Measurements from ENCODE around the gene TMPRSS11E.
"Not testable (repeated sequence)": the region's sequence is repeated elsewhere in the genome, so short reads cannot be mapped to it uniquely, and the experiment has no call there.

Gene TMPRSS11E

GRCh38 chr4:68447201-68447600, at the start of gene TMPRSS11E:
Gene TMPRSS11E, plus strand, starts transcription at chr4:68447463. Its CDS starts 50 bp downstream, at chr4:68447513.
- no peak for DNase-seq

DNA sequence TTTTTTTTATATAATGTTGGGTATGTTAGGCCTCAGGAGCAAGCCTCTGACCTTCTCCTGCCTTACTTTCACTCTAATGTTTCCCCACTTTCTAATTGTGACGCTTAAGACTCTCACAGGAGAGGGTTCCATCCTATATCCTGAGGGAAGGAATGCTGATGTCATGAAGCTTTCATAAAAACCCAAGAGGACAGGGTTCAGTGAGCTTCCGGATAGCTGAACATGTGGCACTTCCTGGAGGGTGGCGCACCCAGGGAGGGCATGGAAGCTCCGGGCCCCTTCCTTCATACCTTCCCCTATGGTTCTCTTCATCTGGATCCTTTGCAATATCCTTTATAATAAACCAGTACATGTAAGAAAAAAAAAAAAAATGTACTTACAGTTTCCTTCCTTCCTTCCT, 48.0 kb upstream of the TMPRSS11E start:
- DNase-seq: no peak

- no peak for DNase-seq
These were observed 46.0 kb upstream of the TMPRSS11E start for GRCh38 chr4:68401231-68401630.

DNA sequence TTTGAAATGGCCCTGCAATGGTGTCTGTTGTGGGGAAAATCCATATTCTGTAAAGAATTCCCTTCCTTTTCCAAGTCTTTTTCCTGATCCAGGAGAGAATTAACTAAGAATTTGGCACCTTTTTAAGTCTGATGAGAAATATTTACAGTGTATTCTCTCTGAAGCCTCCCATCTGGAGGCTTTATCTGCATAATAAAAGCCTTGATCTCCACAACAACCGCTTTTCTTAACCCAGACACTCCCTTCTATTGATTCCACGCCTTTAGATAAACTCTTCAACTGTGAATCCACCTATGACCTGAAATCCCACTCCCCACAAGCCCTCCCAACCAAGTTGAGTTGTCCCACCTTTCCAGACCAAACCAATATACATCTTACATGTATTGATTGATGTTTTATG, 43.1 kb upstream of the TMPRSS11E start:
- DNase-seq: no peak

DNA sequence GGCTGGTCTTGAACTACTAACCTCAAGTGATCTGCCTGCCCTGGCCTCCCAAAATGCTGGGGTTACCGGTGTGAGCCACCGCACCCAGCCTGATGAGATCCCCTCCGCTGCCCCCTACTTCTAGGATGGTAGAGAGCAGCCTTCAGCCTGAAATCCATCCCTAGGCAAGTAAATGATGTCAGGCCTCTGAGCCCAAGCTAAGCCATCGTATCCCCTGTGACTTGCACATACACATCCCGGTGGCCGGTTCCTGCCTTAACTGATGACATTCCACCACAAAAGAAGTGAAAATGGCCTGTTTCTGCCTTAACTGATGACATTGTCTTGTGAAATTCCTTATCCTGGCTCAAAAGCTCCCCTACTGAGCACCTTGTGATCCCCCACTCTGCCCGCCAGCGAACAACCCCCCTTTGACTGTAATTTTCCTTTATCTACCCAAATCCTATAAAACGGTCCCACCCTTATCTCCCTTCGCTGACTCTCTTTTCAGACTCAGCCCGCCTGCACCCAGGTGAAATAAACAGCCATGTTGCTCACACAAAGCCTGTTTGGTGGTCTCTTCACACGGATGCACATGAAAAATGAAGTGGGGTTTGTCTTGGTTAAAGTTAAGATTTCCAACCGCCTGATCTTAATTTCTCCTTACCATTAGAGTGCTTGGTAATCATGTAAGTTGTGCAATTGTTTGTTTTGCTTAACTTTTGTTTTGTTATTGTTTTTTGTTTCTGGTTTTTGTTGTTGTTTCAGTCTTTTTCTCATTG, 41.4 kb upstream of the TMPRSS11E start:
- DNase-seq: not testable (repeated sequence)

GRCh38 chr4:68406479-68406859, 40.8 kb upstream of the TMPRSS11E start:
- DNase-seq: no peak

DNA sequence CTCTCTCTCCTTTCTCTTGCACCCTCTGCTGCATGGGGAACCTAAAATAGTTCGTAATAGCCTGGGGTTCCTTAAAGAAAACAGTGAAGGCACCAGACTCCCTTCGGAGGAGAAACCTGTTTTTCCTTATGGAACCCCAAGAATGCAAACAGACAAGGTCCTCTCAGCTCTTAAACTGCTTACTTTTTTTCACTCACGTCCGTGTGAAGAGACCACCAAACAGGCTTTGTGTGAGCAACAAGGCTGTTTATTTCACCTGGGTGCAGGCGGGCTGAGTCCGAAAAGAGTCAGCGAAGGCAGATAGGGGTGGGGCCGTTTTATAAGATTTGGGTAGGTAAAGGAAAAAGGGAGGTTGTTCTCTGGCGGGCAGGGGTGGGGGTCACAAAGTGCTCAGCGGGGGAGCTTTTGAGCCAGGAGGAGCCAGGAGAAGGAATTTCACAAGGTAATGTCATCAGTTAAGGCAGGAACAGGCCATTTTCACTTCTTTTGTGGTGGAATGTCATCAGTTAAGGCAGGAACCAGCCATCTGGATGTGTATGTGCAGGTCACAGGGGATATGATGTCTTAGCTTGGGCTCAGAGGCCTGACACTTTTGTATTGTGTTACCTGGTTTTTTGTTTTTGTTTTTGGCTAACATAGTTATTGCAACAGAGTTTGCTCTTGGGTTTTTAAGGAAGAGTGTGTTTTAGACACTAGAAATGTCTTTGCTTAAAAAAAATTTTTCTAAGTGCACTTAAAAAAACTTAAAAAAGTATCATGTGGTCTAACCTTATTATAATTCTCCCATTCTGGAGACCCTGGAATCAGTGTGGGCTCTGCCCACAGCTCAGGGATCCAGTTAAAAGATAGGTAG, 40.0 kb upstream of the TMPRSS11E start:
- not testable (repeated sequence) for DNase-seq

GRCh38 chr4:68407868-68408190, 39.4 kb upstream of the TMPRSS11E start:
- no peak for DNase-seq

- no peak for DNase-seq
These were observed 37.1 kb upstream of the TMPRSS11E start for GRCh38 chr4:68410149-68410548.

DNA sequence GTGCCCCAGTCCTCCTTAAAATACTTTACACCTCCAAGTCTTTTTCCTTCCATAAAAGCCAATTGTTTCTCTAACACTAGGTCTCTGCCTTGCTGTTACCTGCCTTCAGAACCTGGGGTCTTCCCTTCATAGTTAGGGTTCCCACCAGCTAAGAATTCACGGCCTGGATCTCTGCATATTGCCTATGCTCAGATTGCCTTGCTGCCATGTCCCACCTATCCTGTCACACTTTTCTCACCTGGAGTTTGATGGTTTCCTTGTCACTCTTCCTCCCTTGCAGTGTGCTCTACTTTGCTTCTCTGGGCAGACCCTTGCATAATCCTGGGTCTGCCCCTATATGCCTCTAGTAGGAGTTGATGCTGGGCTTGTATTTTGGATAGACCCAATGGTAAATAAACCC, 36.6 kb upstream of the TMPRSS11E start:
- no peak for DNase-seq

- DNase-seq: not testable (repeated sequence)
These were observed 35.2 kb upstream of the TMPRSS11E start for GRCh38 chr4:68412031-68412430.

DNA sequence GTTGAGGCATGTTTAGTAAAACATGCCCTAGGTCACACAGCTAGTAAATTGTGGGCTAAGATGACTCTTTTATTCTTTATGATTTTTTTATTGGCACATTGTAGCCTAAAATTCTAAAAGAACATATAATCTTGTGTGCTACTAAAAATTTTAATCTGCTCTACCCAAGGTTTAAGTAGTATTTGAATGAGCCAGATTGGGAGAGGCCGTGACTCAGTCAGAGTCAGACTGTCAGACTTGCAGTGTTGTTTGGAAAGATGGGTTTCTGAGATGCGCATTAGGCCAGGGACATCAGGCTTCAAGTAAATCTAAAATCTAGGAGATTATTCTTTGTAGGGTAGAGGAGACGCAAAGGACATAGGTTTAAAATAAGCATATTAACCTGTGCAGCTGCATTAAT, 30.7 kb upstream of the TMPRSS11E start:
- DNase-seq: no peak

DNA sequence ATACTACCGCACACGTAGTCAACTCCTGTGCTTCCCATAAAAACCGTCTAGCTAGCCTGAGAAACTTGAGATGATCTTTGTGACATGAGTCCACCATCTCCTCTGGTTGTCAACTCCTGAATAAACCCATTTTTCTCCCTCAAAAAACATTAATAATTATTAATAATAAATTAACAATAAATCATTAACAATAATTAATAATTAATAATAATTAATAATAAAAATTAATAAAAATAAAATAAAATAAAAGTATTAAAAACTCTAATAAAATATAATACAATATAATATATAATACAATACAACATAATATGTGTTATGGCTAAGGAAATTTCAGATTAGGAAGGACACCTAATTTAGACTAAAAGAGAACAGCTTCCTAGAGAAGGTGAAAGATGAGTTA, 20.7 kb upstream of the TMPRSS11E start:
- no peak for DNase-seq

- no peak for DNase-seq
These were observed 16.9 kb upstream of the TMPRSS11E start for GRCh38 chr4:68430337-68430736.

GRCh38 chr4:68432320-68432719, 14.9 kb upstream of the TMPRSS11E start:
- no peak for DNase-seq

- DNase-seq: no peak
These were observed 13.7 kb upstream of the TMPRSS11E start for GRCh38 chr4:68433582-68433981.

DNA sequence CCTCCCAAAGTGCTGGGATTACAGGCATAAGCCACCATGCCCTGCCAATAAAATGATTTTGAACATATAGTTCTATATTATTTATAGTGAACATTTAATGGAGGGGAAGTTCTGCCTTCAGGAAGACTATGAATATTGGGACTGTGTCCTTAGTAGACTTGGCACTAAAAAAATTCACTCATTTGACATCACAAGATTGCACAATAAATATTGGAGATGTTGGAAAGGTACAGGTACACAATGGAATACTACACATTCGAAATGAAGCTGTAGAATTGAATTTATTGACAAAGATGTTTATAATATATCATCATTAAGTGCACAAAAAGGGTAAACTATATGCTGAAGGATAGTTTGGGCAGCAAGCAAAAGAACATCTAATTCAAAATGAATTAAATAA, 13.0 kb upstream of the TMPRSS11E start:
- no peak for DNase-seq

DNA sequence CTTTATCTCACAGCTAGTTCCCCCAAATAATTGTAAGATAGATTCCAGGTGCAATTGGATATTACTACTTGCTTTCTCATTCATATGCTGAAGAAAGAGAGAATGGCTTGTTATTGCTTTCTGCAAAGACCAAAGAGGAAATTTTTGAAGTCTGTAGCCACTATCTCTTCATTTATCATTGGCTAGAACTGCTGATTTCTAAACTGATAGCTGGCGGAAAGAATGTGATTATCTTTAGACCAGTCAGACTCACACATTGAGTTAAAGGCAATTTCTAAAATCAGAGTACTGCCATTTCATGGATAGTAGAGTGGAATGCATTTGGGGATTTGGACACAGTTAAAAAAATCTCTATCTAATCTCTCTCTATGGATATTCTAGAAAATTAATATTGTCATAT, 12.4 kb upstream of the TMPRSS11E start:
- no peak for DNase-seq

GRCh38 chr4:68445111-68445510, 2.2 kb upstream of the TMPRSS11E start:
- DNase-seq: no peak

- no peak for DNase-seq
These were observed 4.3 kb downstream of the TMPRSS11E start for GRCh38 chr4:68451246-68452211.

- no peak for DNase-seq
These were observed 12.8 kb downstream of the TMPRSS11E start for GRCh38 chr4:68460085-68460484.

- no peak for DNase-seq
These were observed 14.5 kb downstream of the TMPRSS11E start for GRCh38 chr4:68461790-68462189.

- no peak for DNase-seq
These were observed 15.4 kb downstream of the TMPRSS11E start for GRCh38 chr4:68462691-68463090.
